Lower leg skin (tissue), 3 donors: Measurements from ENCODE around the gene CD46.

Experiments used
- CTCF ChIP-seq, 3 donors: fragments of 450-650 bp; IDR thresholded peaks; one replicate each; pipeline ENCODE4 v1.5.1; 2016; ENCODE audit warnings: antibody characterized with exemption in 3 of 3, mild to moderate bottlenecking in 3 of 3, moderate library complexity in 2 of 3
- POLR2A ChIP-seq, 2 donors: fragments of 450-650 bp; IDR thresholded peaks; one replicate each; pipeline ENCODE4 v1.6.1; 2016 to 2017; ENCODE audit warnings: antibody characterized with exemption in 2 of 2, mild to moderate bottlenecking in 1 of 2, moderate library complexity in 1 of 2

GRCh38 chr1:207804721-207805468 is 53.0 kb downstream of the CD46 start:
- TF ChIP-seq CTCF (IDR thresholded peaks at IDR 0.05) = no peak
- TF ChIP-seq POLR2A (IDR thresholded peaks at IDR 0.05) = no peak
